ENCODE data around the gene CSPG4. TPM values are rescaled to one million over a fixed set of nuclear protein-coding genes. Genes with fewer than 3 reads are reported as not detected.
"Not testable (repeated sequence)": the region's sequence is repeated elsewhere in the genome, so short reads cannot be mapped to it uniquely, and the experiment has no call there.

Gene CSPG4
- total RNA-seq, 1 donor from 2014 or later: 0.18 TPM

- not testable (repeated sequence) for H3K9me3 Mint-ChIP-seq (ENCODE audit: unreplicated experiment); H3K36me3 Mint-ChIP-seq (ENCODE audit: low read depth, unreplicated experiment); H3K27ac Mint-ChIP-seq (ENCODE audit: unreplicated experiment); H3K4me1 Mint-ChIP-seq (ENCODE audit: unreplicated experiment); H3K4me3 Mint-ChIP-seq (ENCODE audit: unreplicated experiment)
- DNase-seq (ENCODE audit: low spot score): peak; percentile 80
- TF ChIP-seq CTCF (IDR thresholded peaks at IDR 0.05; ENCODE audit: unreplicated experiment): peak; percentile 81
- H3K27me3 Mint-ChIP-seq (ENCODE audit: unreplicated experiment): peaks cover 18% of the 10 kb centered on the region
These were observed 28.9 kb downstream of the CSPG4 start for GRCh38 chr15:75683646-75684312.

DNA sequence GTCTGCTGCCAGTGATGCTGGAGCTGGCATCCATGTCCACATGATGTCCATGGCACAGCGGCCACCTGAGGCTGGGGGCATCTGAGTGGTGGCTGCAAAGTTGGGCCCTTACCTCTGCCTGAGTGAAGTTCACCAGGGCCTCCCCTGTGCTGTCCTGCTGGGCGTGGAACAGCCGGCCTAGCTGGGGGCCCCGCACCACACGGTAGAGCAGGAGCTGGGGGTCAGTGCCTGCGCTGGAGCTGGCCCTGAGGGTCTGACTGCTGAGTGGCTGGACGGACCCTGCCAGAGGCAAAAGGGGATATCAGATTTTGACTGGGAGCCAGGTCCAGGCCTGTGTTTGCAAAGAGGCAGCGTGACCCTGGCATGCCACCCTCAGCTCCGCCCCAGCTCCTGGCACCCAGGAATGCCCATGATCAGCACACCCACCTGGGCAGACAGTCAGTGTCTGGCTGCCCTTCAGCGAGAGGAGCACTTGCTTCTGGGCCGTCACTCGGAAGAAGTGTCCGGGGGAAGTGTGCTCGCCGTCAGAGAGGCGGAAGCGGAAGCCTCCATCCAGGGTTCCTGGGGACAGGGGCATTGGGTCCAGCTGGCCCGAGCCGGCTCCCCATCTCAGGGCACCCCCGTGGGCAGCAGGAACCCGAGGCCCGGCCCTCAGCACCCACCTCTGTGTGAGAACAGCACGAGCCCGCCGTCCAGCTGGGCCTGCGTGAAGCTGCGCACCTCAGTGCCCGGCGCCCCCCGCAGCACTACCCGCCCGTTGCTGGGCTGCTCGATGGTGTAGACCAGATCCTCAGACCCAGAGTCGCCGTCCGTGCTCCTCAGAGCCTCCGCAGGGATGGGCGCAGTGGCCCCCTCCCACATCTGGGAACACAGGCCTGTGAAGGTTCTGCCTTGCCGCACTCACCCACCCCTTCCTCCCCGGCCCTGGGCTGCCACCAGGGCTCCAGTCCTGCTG lies 30.2 kb downstream of the CSPG4 start:
- DNase-seq (ENCODE audit: low spot score): no peak
- Mint-ChIP-seq H3K27ac (ENCODE audit: unreplicated experiment) (no peak overlapping the region), H3K27me3 (ENCODE audit: unreplicated experiment) (peaks cover 21% of the 10 kb centered on the region), H3K4me1 (ENCODE audit: unreplicated experiment) (no peaks in the 10 kb centered on the region), H3K36me3 (ENCODE audit: low read depth, unreplicated experiment) (no peaks in the 10 kb centered on the region), H3K4me3 (ENCODE audit: unreplicated experiment) (no peak overlapping the region), H3K9me3 (ENCODE audit: unreplicated experiment) (no peaks in the 10 kb centered on the region)
- no peak for TF ChIP-seq CTCF (IDR thresholded peaks at IDR 0.05; ENCODE audit: unreplicated experiment)

DNA sequence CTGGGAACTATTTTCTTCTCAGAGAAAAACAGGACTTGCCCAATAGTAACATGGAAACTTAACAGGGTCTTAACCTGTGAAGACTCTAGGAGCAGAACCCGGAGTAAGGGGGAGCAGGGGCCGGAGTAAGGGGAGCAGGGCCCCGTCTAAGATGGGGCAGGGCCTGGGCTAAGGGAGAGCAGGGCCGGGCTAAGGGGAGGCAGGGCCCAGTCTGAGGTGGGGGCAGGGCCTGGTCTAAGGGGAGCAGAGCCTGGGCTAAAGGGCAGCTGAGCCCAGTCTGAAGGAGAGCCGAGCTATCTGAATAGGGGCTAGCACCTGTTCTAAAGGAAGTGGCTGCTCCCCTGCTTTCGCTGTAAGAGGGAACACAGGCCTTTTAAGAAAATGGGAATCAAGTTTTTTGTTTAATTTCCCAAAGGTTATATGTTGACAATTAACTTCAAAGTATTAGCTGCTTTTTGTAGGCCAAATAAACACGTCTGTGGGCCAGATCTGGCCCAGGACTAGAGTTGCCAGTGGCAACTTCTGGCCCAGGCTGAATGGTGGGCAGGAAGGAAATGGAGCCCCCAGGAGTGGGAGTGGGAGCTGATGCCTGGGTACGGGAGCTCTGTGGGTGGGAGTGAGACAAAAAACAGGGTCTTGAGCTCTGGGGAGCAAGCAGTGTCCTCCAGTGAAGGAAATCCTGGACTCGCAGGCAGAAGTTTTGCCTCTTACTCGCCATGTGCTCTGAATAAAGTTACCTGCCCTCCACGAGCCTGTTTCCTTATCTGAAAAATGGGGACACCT lies 32.5 kb downstream of the CSPG4 start:
- no peak for TF ChIP-seq CTCF (IDR thresholded peaks at IDR 0.05; ENCODE audit: unreplicated experiment)
- no peak overlapping the region for H3K4me3 Mint-ChIP-seq (ENCODE audit: unreplicated experiment)
- no peaks in the 10 kb centered on the region for H3K4me1 Mint-ChIP-seq (ENCODE audit: unreplicated experiment)
- no peak overlapping the region for H3K27ac Mint-ChIP-seq (ENCODE audit: unreplicated experiment)
- peaks cover 23% of the 10 kb centered on the region for H3K27me3 Mint-ChIP-seq (ENCODE audit: unreplicated experiment)
- H3K36me3 Mint-ChIP-seq (ENCODE audit: low read depth, unreplicated experiment): no peaks in the 10 kb centered on the region
- H3K9me3 Mint-ChIP-seq (ENCODE audit: unreplicated experiment): no peaks in the 10 kb centered on the region
- DNase-seq (ENCODE audit: low spot score): no peak

- not testable (repeated sequence) for H3K9me3 Mint-ChIP-seq (ENCODE audit: unreplicated experiment); H3K4me1 Mint-ChIP-seq (ENCODE audit: unreplicated experiment); DNase-seq (ENCODE audit: low spot score); H3K27ac Mint-ChIP-seq (ENCODE audit: unreplicated experiment); H3K4me3 Mint-ChIP-seq (ENCODE audit: unreplicated experiment); H3K36me3 Mint-ChIP-seq (ENCODE audit: low read depth, unreplicated experiment)
- H3K27me3 Mint-ChIP-seq (ENCODE audit: unreplicated experiment): peaks cover 21% of the 10 kb centered on the region
These were observed 34.3 kb downstream of the CSPG4 start for GRCh38 chr15:75678324-75678690.

- DNase-seq (ENCODE audit: low spot score): no peak
- no peak overlapping the region for H3K27ac Mint-ChIP-seq (ENCODE audit: unreplicated experiment)
These were observed 35.0 kb downstream of the CSPG4 start for GRCh38 chr15:75677465-75678323.

More at GRCh38 chr15:75677465-75678323, 35.0 kb downstream of the CSPG4 start:
- H3K9me3 Mint-ChIP-seq (ENCODE audit: unreplicated experiment): no peaks in the 10 kb centered on the region
- peaks cover 6% of the 10 kb centered on the region for H3K4me1 Mint-ChIP-seq (ENCODE audit: unreplicated experiment)
- no peak for TF ChIP-seq CTCF (IDR thresholded peaks at IDR 0.05; ENCODE audit: unreplicated experiment)
- no peaks in the 10 kb centered on the region for H3K36me3 Mint-ChIP-seq (ENCODE audit: low read depth, unreplicated experiment)
- H3K4me3 Mint-ChIP-seq (ENCODE audit: unreplicated experiment): no peak overlapping the region
- H3K27me3 Mint-ChIP-seq (ENCODE audit: unreplicated experiment): peaks cover 21% of the 10 kb centered on the region

Data from endothelial cell (in vitro differentiated cells).